MM.1S (cell line): ENCODE measurements around the gene CYTH4.

Experiments
- DNase-seq: peaks from one replicate; pipeline ENCODE4 v3.0.0-alpha.2; 2015
- H2AFZ ChIP-seq: fragments of 300-600 bp; sonication (generic); 2 replicates; pipeline ENCODE4 v1.6.0; 2016; ENCODE audit warnings: antibody characterized with exemption, low read length
- H3F3A ChIP-seq: fragments of 300-600 bp; sonication (generic); 2 replicates; pipeline ENCODE4 v1.6.1; 2016; ENCODE audit warnings: mild to moderate bottlenecking, antibody characterized with exemption, low read length, moderate library complexity, mixed read lengths; ENCODE audit not compliant: insufficient read depth
- H3K27ac ChIP-seq: fragments of 300-600 bp; sonication (generic); 2 replicates; pipeline ENCODE4 v1.5.1; 2016; ENCODE audit warnings: mild to moderate bottlenecking, low read length
- H3K27me3 ChIP-seq: fragments of 300-600 bp; sonication (generic); replicated peaks from 2 replicates; pipeline ENCODE4 v1.6.0; 2016; ENCODE audit warnings: low read length; ENCODE audit not compliant: insufficient read depth
- H3K36me3 ChIP-seq: fragments of 300-600 bp; sonication (generic); replicated peaks from 2 replicates; pipeline ENCODE4 v1.6.1; 2016; ENCODE audit warnings: mild to moderate bottlenecking, low read length, mixed read lengths; ENCODE audit not compliant: insufficient read depth
- H3K4me1 ChIP-seq: fragments of 300-600 bp; sonication (generic); 2 replicates; pipeline ENCODE4 v1.6.1; 2016; ENCODE audit warnings: low read length, mixed read lengths
- H3K4me2 ChIP-seq: fragments of 300-600 bp; sonication (generic); 2 replicates; pipeline ENCODE4 v1.6.0; 2016; ENCODE audit warnings: low read depth, low read length
- H3K4me3 ChIP-seq: fragments of 300-600 bp; sonication (generic); 2 replicates; pipeline ENCODE4 v1.5.1; 2016; ENCODE audit warnings: low read length, mixed read lengths
- H3K79me2 ChIP-seq: fragments of 300-600 bp; sonication (generic); 2 replicates; pipeline ENCODE4 v1.6.1; 2016; ENCODE audit warnings: mixed run types, low read length, mixed read lengths
- H3K9ac ChIP-seq: fragments of 300-600 bp; sonication (generic); 2 replicates; pipeline ENCODE4 v1.6.1; 2016; ENCODE audit warnings: low read length, mixed read lengths
- H3K9me2 ChIP-seq: fragments of 300-600 bp; sonication (generic); replicated peaks from 2 replicates; pipeline ENCODE4 v1.6.1; 2016; ENCODE audit warnings: mild to moderate bottlenecking, low read length, mixed read lengths; ENCODE audit not compliant: insufficient read depth
- H3K9me3 ChIP-seq: fragments of 300-600 bp; sonication (generic); replicated peaks from 2 replicates; pipeline ENCODE4 v1.6.1; 2016; ENCODE audit warnings: mild to moderate bottlenecking, low read length, mixed read lengths; ENCODE audit not compliant: insufficient read depth
- H4K20me1 ChIP-seq: fragments of 300-600 bp; sonication (generic); 2 replicates; pipeline ENCODE4 v1.6.1; 2016; ENCODE audit warnings: mild to moderate bottlenecking, low read length, moderate library complexity, mixed read lengths; ENCODE audit not compliant: insufficient read depth
- CTCF ChIP-seq: fragments of 300-600 bp; sonication (generic); IDR thresholded peaks from 2 replicates; pipeline ENCODE4 v1.5.1; 2016; ENCODE audit warnings: antibody characterized with exemption, low read length, mixed read lengths
- EZH2 ChIP-seq: fragments of 300-600 bp; sonication (generic); optimal IDR thresholded peaks from 2 replicates; pipeline ENCODE3; 2017; ENCODE audit warnings: low read depth, mild to moderate bottlenecking, antibody characterized with exemption, low read length, mixed read lengths
- EZH2phosphoT487 ChIP-seq: fragments of 300-600 bp; sonication (generic); IDR thresholded peaks from 2 replicates; pipeline ENCODE4 v1.6.1; 2018; ENCODE audit warnings: antibody characterized with exemption, low read length

Gene CYTH4

GRCh38 chr22:37345863-37346504 is 63.7 kb downstream of the CYTH4 start:
- H4K20me1 ChIP-seq: no peaks in the 10 kb centered on the region
- no peaks in the 10 kb centered on the region for H3K36me3 ChIP-seq
- H2AFZ ChIP-seq: no peak overlapping the region
- no peaks in the 10 kb centered on the region for H3F3A ChIP-seq
- H3K79me2 ChIP-seq: no peaks in the 10 kb centered on the region
- H3K9me2 ChIP-seq: no peaks in the 10 kb centered on the region
- no peaks in the 10 kb centered on the region for H3K9me3 ChIP-seq
- H3K27ac ChIP-seq: no peak overlapping the region
- H3K4me1 ChIP-seq: no peaks in the 10 kb centered on the region
- no peak overlapping the region for H3K4me2 ChIP-seq
- no peak overlapping the region for H3K9ac ChIP-seq
- TF ChIP-seq EZH2phosphoT487 (no peak), EZH2 (no peak), CTCF (no peak)
- H3K27me3 ChIP-seq: peaks cover 74% of the 10 kb centered on the region
- H3K4me3 ChIP-seq: no peak overlapping the region
- DNase-seq: no peak

- no peak for TF ChIP-seq EZH2
- no peak for TF ChIP-seq EZH2phosphoT487
- no peak for TF ChIP-seq CTCF
- no peaks in the 10 kb centered on the region for H3K4me1 ChIP-seq
- H3K36me3 ChIP-seq: no peaks in the 10 kb centered on the region
- H3K27me3 ChIP-seq: peaks cover 74% of the 10 kb centered on the region
- no peak overlapping the region for H2AFZ ChIP-seq
- H3K9ac ChIP-seq: no peak overlapping the region
- no peak overlapping the region for H3K4me2 ChIP-seq
- H3K79me2 ChIP-seq: no peaks in the 10 kb centered on the region
- H3F3A ChIP-seq: no peaks in the 10 kb centered on the region
- no peak overlapping the region for H3K27ac ChIP-seq
- no peaks in the 10 kb centered on the region for H4K20me1 ChIP-seq
- H3K4me3 ChIP-seq: no peak overlapping the region
- DNase-seq: no peak
- H3K9me3 ChIP-seq: no peaks in the 10 kb centered on the region
- H3K9me2 ChIP-seq: no peaks in the 10 kb centered on the region
These were observed 64.2 kb downstream of the CYTH4 start for GRCh38 chr22:37346505-37346895.

- H3K9ac ChIP-seq: no peak overlapping the region
- DNase-seq: no peak
These were observed 66.9 kb downstream of the CYTH4 start for GRCh38 chr22:37349043-37349814.

More at GRCh38 chr22:37349043-37349814, 66.9 kb downstream of the CYTH4 start:
- TF ChIP-seq EZH2phosphoT487 (no peak), EZH2 (no peak), CTCF (no peak)
- Histone ChIP-seq H3F3A (no peaks in the 10 kb centered on the region), H3K79me2 (no peaks in the 10 kb centered on the region), H3K9me2 (no peaks in the 10 kb centered on the region), H3K36me3 (no peaks in the 10 kb centered on the region), H3K4me2 (no peak overlapping the region), H2AFZ (no peak overlapping the region), H4K20me1 (no peaks in the 10 kb centered on the region), H3K27me3 (peaks cover 83% of the 10 kb centered on the region), H3K27ac (no peak overlapping the region), H3K9me3 (no peaks in the 10 kb centered on the region), H3K4me3 (no peak overlapping the region), H3K4me1 (no peaks in the 10 kb centered on the region)
